CD4-positive, alpha-beta T cell (primary cell): ENCODE measurements around the gene ANKS3. TPM values are rescaled to one million over a fixed set of nuclear protein-coding genes. Genes with fewer than 3 reads are reported as not detected.
A peak's percentile ranks its signal among the peaks of the same experiment; 100 is the strongest.

Source experiments
- ATAC-seq: fragments of 200-7000 bp; cut with Tn5 transposase; one replicate; pipeline ENCODE4 v1.10.0; 2022; ENCODE audit warnings: mild to moderate bottlenecking; ENCODE audit not compliant: poor library complexity
- CTCF ChIA-PET: fragments of 350-600 bp; sonication (Branson Sonifier 250); formaldehyde crosslinking; loops from one replicate; lab custom pipeline; 2021; ENCODE audit warnings: antibody characterized with exemption, inconsistent platforms; lab: Charles Lee
- POLR2A ChIA-PET: fragments of 350-600 bp; sonication (Branson Sonifier 250); formaldehyde crosslinking; loops from one replicate; lab custom pipeline; 2021; ENCODE audit warnings: antibody characterized with exemption, inconsistent platforms; lab: Charles Lee
- DNase-seq, 14 experiments: peaks; one replicate each; pipeline ENCODE4 v3.0.0-alpha.2; 2013 to 2020; ENCODE audit warnings: mixed read lengths in 2 of 14
- H3K27ac ChIP-seq, 2 donors: one replicate each; pipeline versions ENCODE4 v1.5.1 to v1.7.0; 2013; ENCODE audit warnings: low read length in 2 of 2, low read depth in 1 of 2, mild to moderate bottlenecking in 1 of 2
- H3K27me3 ChIP-seq, 2 experiments: 1 replicate in 1 of 2; 2 replicates in 1 of 2; pipeline versions ENCODE4 v1.6.1 to v1.7.0; 2013; ENCODE audit warnings: low read length in 2 of 2, control low read depth in 1 of 2, mild to moderate bottlenecking in 1 of 2, moderate library complexity in 1 of 2; ENCODE audit not compliant: insufficient read depth in 2 of 2, control insufficient read depth in 1 of 2
- H3K36me3 ChIP-seq: one replicate; pipeline ENCODE4 v1.6.1; 2013; ENCODE audit warnings: low read length, control low read depth; ENCODE audit not compliant: insufficient read depth
- H3K4me1 ChIP-seq: one replicate; pipeline ENCODE4 v1.6.1; 2013; ENCODE audit warnings: low read length, control low read depth; ENCODE audit not compliant: insufficient read depth
- H3K4me3 ChIP-seq: one replicate; pipeline ENCODE4 v1.5.1; 2013; ENCODE audit warnings: mild to moderate bottlenecking, low read length, moderate library complexity
- H3K9me3 ChIP-seq, 2 experiments: 1 replicate in 1 of 2; 2 replicates in 1 of 2; pipeline versions ENCODE4 v1.6.1 to v1.7.0; 2013; ENCODE audit warnings: low read length in 2 of 2, mild to moderate bottlenecking in 2 of 2, control low read depth in 1 of 2, moderate library complexity in 1 of 2; ENCODE audit not compliant: control insufficient read depth in 1 of 2, insufficient read depth in 1 of 2
- H3K27ac Mint-ChIP-seq: one replicate; pipeline ENCODE4 v1.8.0; 2020; ENCODE audit warnings: mixed read lengths
- H3K27me3 Mint-ChIP-seq: one replicate; pipeline ENCODE4 v1.8.0; 2021; ENCODE audit warnings: mixed read lengths
- H3K36me3 Mint-ChIP-seq: one replicate; pipeline ENCODE4 v1.8.0; 2021; ENCODE audit warnings: low read depth, mixed read lengths
- H3K4me1 Mint-ChIP-seq: one replicate; pipeline ENCODE4 v1.8.0; 2021; ENCODE audit warnings: low read depth, mixed read lengths
- H3K4me3 Mint-ChIP-seq: one replicate; pipeline ENCODE4 v1.8.0; 2020; ENCODE audit warnings: mild to moderate bottlenecking, mixed read lengths
- H3K9me3 Mint-ChIP-seq: one replicate; pipeline ENCODE4 v1.8.0; 2020; ENCODE audit warnings: mixed read lengths
- CTCF ChIP-seq: fragments of 200-600 bp; IDR thresholded peaks from one replicate; pipeline ENCODE4 v1.8.0; 2022; ENCODE audit warnings: antibody characterized with exemption, mild to moderate bottlenecking
- intact Hi-C, 2 experiments: fragments of 100-400 bp; cut with DNase I in 1 of 2; cut with micrococcal nuclease in 1 of 2; formaldehyde crosslinking; loops; one replicate each; pipeline versions ENCODE4 v1.15.1 to v1.9.0; 2023 to 2025; cut with DNase I, micrococcal nuclease
- microRNA-seq: library from miRNA; unstranded; fragments of <30 nt; microRNA quantifications from one replicate; pipeline ENCODE4 v1.2.0, GENCODE V29; 2021; ENCODE audit warnings: borderline microRNAs expressed, borderline replicate concordance
- total RNA-seq, 174 experiments: library from RNA in 2 of 174; stranded (reverse) in 2 of 174; gene quantifications; one replicate each; pipeline ENCODE4 v1.2.3 and lab custom pipeline; 2021 to 2026

ANKS3 gene
- total RNA-seq, 2 experiments from 2014 or later = 13.5 TPM

- TF ChIP-seq CTCF = no peak
- no peaks in the 10 kb centered on the region for H3K27me3 Mint-ChIP-seq
- Histone ChIP-seq H3K9me3 (no peaks in the 10 kb centered on the region), H3K4me3 (no peak overlapping the region), H3K4me1 (peaks cover 46% of the 10 kb centered on the region), H3K36me3 (peaks cover 32% of the 10 kb centered on the region), H3K27me3 (no peaks in the 10 kb centered on the region), H3K27ac (no peak overlapping the region)
- peaks cover 47% of the 10 kb centered on the region for H3K4me1 Mint-ChIP-seq
- peak overlapping the region; percentile 73 for H3K27ac Mint-ChIP-seq
- POLR2A ChIA-PET = interaction anchor here (1.8 kb wide), 1 partner anchor 24 kb away, joined by 7 read pairs; the partner anchor contains the start of gene MGRN1
- peaks cover 51% of the 10 kb centered on the region for H3K36me3 Mint-ChIP-seq
- no peak overlapping the region for H3K4me3 Mint-ChIP-seq
- CTCF ChIA-PET = interaction anchor here (1.9 kb wide), 1 partner anchor 24 kb away, joined by 10 read pairs; the partner anchor contains the start of gene MGRN1
- ATAC-seq = no peak
- intact Hi-C loops = no loop called here
- H3K9me3 Mint-ChIP-seq = no peaks in the 10 kb centered on the region
- peak in 1 of 14 experiments; percentile 25 for DNase-seq
Measured at GRCh38 chr16:4648917-4649316, 85.2 kb downstream of the ANKS3 start.

- intact Hi-C loops = no loop called here
- no peak overlapping the region for H3K4me3 Mint-ChIP-seq
- Histone ChIP-seq H3K4me3 (no peak overlapping the region), H3K4me1 (peaks cover 46% of the 10 kb centered on the region), H3K27me3 (no peaks in the 10 kb centered on the region), H3K27ac (no peak overlapping the region), H3K36me3 (peaks cover 24% of the 10 kb centered on the region), H3K9me3 (no peaks in the 10 kb centered on the region)
- no peaks in the 10 kb centered on the region for H3K9me3 Mint-ChIP-seq
- peak overlapping the region; percentile 84 for H3K27ac Mint-ChIP-seq
- no peak for ATAC-seq
- no peak for DNase-seq
- H3K4me1 Mint-ChIP-seq = peaks cover 47% of the 10 kb centered on the region
- TF ChIP-seq CTCF = no peak
- POLR2A ChIA-PET = no interaction called here
- H3K27me3 Mint-ChIP-seq = no peaks in the 10 kb centered on the region
- H3K36me3 Mint-ChIP-seq = peaks cover 41% of the 10 kb centered on the region
- CTCF ChIA-PET = no interaction called here
Measured at GRCh38 chr16:4647644-4647980, 86.5 kb downstream of the ANKS3 start.

- H3K4me1 Mint-ChIP-seq = peaks cover 47% of the 10 kb centered on the region
Measured at GRCh38 chr16:4646773-4647643, 87.1 kb downstream of the ANKS3 start.

More at GRCh38 chr16:4646773-4647643, 87.1 kb downstream of the ANKS3 start:
- H3K27ac ChIP-seq = peak overlapping the region; percentile 40 to 53
- peaks cover 18% of the 10 kb centered on the region for H3K36me3 ChIP-seq
- no peaks in the 10 kb centered on the region for H3K9me3 Mint-ChIP-seq
- CTCF ChIA-PET = no interaction called here
- TF ChIP-seq CTCF = no peak
- POLR2A ChIA-PET = no interaction called here
- no peak overlapping the region for H3K4me3 ChIP-seq
- intact Hi-C loops = no loop called here
- H3K4me3 Mint-ChIP-seq = no peak overlapping the region
- no peaks in the 10 kb centered on the region for H3K27me3 Mint-ChIP-seq
- DNase-seq (peak in 3 of 14 experiments; percentile 14 to 55 (median 53)), ATAC-seq (peak; percentile 68)
- no peaks in the 10 kb centered on the region for H3K27me3 ChIP-seq
- peaks cover 41% of the 10 kb centered on the region for H3K36me3 Mint-ChIP-seq
- peaks cover 46% of the 10 kb centered on the region for H3K4me1 ChIP-seq
- H3K9me3 ChIP-seq = no peaks in the 10 kb centered on the region
- H3K27ac Mint-ChIP-seq = peak overlapping the region; percentile 84

Small RNA genes within 50 kb of the gene (microRNA-seq; reads per million reads assigned to microRNA genes)
- not detected for gene MIR6769A

Other genes starting within 250 kb of the ANKS3 start
- 10 to 100 TPM; 19.5 to 22.4 TPM for gene CDIP1, start 195.5 kb downstream of the ANKS3 start, total RNA-seq
- under 1 TPM; 0.27 to 0.42 TPM for gene C16orf96, start 177.9 kb downstream of the ANKS3 start, total RNA-seq
- gene UBALD1, start 119.4 kb downstream of the ANKS3 start, total RNA-seq = 10 to 100 TPM; 17.5 to 19.3 TPM
- gene MGRN1, start 109.4 kb downstream of the ANKS3 start, total RNA-seq = 10 to 100 TPM; 45.9 to 48.6 TPM
- gene NUDT16L1, start 40.7 kb downstream of the ANKS3 start, total RNA-seq = 10 to 100 TPM; 75.2 to 78.9 TPM
- gene DNAAF8, start 266 bp upstream of the ANKS3 start, total RNA-seq = under 1 TPM in 1 of 2 experiments, not detected in 1; 0.25 TPM
- 10 to 100 TPM; 11.8 to 12.4 TPM for gene ZNF500, start 32.9 kb upstream of the ANKS3 start, total RNA-seq
- not detected for gene SEPTIN12, start 54.1 kb upstream of the ANKS3 start, total RNA-seq
- gene SMIM22, start 61.1 kb upstream of the ANKS3 start, total RNA-seq = not detected
- 10 to 100 TPM in 1 of 2 experiments, 1 to 10 TPM in 1; 9.4 to 11.0 TPM for gene ROGDI, start 68.4 kb upstream of the ANKS3 start, total RNA-seq
- gene GLYR1, start 113.0 kb upstream of the ANKS3 start, total RNA-seq = 10 to 100 TPM; 71.7 to 77.2 TPM
- gene UBN1, start 113.2 kb upstream of the ANKS3 start, total RNA-seq = 10 to 100 TPM; 45.7 to 45.8 TPM
- gene PPL, start 202.9 kb upstream of the ANKS3 start, total RNA-seq = not detected
- gene SEC14L5, start 224.1 kb upstream of the ANKS3 start, total RNA-seq = not detected